COR-L47 (cell line): ENCODE measurements around the gene CDY1B.
"Not testable (repeated sequence)": the region's sequence is repeated elsewhere in the genome, so short reads cannot be mapped to it uniquely, and the experiment has no call there.

ENCODE experiments used
- DNase-seq: peaks from one replicate; lab custom pipeline; 2025; lab: John Stamatoyannopoulos, UW

Gene CDY1B, protein sequence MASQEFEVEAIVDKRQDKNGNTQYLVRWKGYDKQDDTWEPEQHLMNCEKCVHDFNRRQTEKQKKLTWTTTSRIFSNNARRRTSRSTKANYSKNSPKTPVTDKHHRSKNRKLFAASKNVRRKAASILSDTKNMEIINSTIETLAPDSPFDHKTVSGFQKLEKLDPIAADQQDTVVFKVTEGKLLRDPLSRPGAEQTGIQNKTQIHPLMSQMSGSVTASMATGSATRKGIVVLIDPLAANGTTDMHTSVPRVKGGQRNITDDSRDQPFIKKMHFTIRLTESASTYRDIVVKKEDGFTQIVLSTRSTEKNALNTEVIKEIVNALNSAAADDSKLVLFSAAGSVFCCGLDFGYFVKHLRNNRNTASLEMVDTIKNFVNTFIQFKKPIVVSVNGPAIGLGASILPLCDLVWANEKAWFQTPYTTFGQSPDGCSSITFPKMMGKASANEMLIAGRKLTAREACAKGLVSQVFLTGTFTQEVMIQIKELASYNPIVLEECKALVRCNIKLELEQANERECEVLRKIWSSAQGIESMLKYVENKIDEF

DNA sequence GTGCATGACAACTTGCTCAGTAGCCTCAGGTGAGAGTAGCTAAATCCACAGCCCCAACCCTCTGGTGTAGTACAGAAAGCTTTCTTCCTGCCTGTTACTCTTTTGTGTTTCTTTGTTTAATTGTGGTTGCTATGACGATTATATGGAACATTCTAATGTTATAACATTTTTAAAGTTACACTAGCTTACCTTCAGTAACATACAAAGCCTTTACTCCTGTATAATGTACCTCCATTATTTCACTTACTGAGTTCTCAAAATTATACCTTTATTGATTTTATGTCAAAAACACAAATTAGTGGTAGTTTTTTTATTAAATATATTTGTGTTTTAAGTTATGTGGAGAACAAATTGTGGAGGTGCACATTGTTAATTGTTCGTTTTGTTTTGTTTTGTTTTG, at the start of gene CDY1B:
TSS of gene CDY1B (minus strand) at position 101 of the 400 bp plus-strand sequence. CDS start 331 bp downstream, outside the sequence.
- DNase-seq = not testable (repeated sequence)

- not testable (repeated sequence) for DNase-seq
Measured at GRCh38 chrY:24049525-24049924, 1.7 kb upstream of the CDY1B start.

- not testable (repeated sequence) for DNase-seq
Measured at GRCh38 chrY:24043209-24043608, 4.6 kb downstream of the CDY1B start.

DNA sequence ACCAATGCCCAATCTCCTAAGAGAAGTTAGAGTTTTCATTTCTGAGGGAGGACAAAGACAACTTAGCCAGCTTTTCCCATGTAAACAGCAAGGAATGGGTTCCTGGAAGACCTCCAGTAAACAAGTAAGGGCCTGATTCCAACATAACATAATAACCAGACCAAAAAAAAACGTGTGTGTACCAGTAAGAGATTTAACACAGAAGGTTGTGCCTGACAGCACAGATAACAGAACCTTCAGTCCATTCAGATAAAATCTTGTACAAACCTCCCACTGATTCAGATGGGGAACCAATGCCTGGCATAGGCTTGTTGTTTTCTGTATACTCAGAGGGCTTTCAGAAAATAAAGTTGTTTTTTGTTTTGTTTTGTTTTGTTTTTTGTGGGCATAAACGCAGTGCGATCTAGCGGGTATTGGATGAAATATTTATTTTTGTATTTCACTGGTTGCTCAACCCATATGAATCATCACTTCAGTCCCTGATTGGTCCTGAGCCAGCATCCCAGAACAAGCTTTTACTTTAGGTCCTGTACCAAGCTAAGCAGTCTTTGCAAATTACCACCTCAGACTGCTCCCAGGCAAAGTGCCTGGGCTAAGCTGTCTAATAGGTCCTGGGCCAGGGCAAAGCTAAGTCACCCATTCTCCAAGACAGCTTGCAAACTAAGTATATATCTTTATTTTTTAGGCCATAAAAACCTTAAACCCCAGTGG, 8.7 kb downstream of the CDY1B start:
- DNase-seq = not testable (repeated sequence)

DNA sequence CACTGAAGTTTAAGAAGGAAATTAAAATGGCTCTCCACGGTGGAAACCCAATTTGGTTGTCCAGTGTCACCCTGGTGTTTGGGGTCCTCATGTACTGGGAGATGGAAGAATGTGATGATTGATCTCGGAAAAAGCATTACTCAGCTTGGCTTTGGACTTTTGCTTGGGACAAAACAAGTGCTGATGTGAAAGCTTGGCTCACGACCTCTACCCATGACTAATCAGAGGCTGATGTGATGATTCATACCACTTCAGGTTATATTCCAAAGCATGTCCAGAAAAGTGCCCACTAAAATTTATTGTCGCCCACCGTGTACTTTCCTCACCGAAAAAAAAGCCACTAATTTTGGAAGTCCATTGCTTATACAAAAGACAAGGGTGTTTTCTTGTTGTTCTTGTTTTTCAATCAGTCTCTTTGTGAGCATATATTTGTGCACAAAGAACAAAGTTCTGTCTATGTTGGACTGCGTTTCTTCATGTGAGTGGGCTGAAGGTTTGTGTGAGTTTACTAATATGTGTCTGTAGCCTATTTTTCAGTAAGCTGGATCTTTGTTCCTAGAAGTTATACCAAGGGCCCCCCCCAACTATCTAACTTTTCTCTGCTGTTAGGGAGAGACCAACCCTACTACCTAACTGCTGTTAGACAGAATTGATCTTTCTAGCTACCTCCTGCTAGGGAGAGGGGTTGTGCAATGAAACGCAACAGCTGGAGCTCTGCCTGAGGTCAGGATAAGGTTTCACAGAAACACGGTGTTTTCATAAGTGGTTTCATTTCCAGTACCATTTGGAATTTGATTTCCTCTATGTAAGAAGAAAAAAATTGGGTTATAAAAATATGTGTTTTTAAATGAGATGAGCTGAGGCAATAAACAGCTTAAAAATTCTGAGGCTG, 21.4 kb downstream of the CDY1B start:
- not testable (repeated sequence) for DNase-seq
